ENCODE results near the gene KCNK16.

Gene KCNK16

GRCh38 chr6:39304951-39305350 is 17.6 kb downstream of the KCNK16 start:
- Histone ChIP-seq H3K23ac (ENCODE audit: low read length in 2 of 2) (no peak overlapping the region), H3K36me3 (ENCODE audit: control insufficient read depth in 1 of 2, insufficient read depth in 2 of 2, low read depth in 1 of 2, low read length in 2 of 2) (no peaks in the 10 kb centered on the region), H4K91ac (ENCODE audit: low read length) (no peak overlapping the region), H3K79me1 (replicated peaks; ENCODE audit: low read length, poor library complexity, severe bottlenecking) (no peaks in the 10 kb centered on the region), H3K9ac (ENCODE audit: low read length) (no peak overlapping the region), H2BK5ac (ENCODE audit: low read depth, low read length, poor library complexity, severe bottlenecking) (no peak overlapping the region), H2BK120ac (ENCODE audit: low read depth, low read length) (no peak overlapping the region), H3K27me3 (ENCODE audit: control insufficient read depth in 1 of 2, insufficient read depth in 1 of 2, low read length in 2 of 2) (peaks cover 21 to 34% of the 10 kb centered on the region in 2 experiments), H4K8ac (ENCODE audit: low read length) (no peak overlapping the region), H2BK15ac (ENCODE audit: low read depth, poor library complexity, severe bottlenecking) (no peak overlapping the region), H3K4me2 (ENCODE audit: low read length, poor library complexity, severe bottlenecking) (no peak overlapping the region), H3K27ac (ENCODE audit: low read length, poor library complexity, severe bottlenecking) (no peak overlapping the region), H2AFZ (ENCODE audit: low read depth, low read length) (no peak overlapping the region), H3K4ac (ENCODE audit: low read depth in 1 of 2, low read length in 2 of 2) (no peak overlapping the region), H3K14ac (ENCODE audit: low read length in 2 of 2) (no peak overlapping the region), H3K4me3 (ENCODE audit: insufficient read depth in 1 of 2, low read depth in 1 of 2, low read length in 2 of 2) (no peak overlapping the region), H3K4me1 (ENCODE audit: control insufficient read depth, insufficient read depth, low read depth, low read length) (peaks cover 2% of the 10 kb centered on the region), H2BK12ac (ENCODE audit: low read length in 2 of 2) (no peak overlapping the region), H3K9me3 (ENCODE audit: control insufficient read depth, low read length) (no peaks in the 10 kb centered on the region), H3K18ac (ENCODE audit: low read depth in 1 of 2, low read length in 2 of 2) (no peak overlapping the region), H2AK5ac (ENCODE audit: low read length, severe bottlenecking) (no peak overlapping the region)
- DNase-seq = no peak

GRCh38 chr6:39303425-39304153 is 18.9 kb downstream of the KCNK16 start:
- H2BK5ac ChIP-seq (ENCODE audit: low read depth, low read length, poor library complexity, severe bottlenecking) = no peak overlapping the region
- no peak overlapping the region for H4K8ac ChIP-seq (ENCODE audit: low read length)
- H3K9me3 ChIP-seq (ENCODE audit: control insufficient read depth, low read length) = no peaks in the 10 kb centered on the region
- H3K27ac ChIP-seq (ENCODE audit: low read length, poor library complexity, severe bottlenecking) = no peak overlapping the region
- H2BK12ac ChIP-seq (ENCODE audit: low read length in 2 of 2) = no peak overlapping the region
- no peak overlapping the region for H2BK120ac ChIP-seq (ENCODE audit: low read depth, low read length)
- H3K18ac ChIP-seq (ENCODE audit: low read depth in 1 of 2, low read length in 2 of 2) = no peak overlapping the region
- no peak overlapping the region for H3K4ac ChIP-seq (ENCODE audit: low read depth in 1 of 2, low read length in 2 of 2)
- H3K4me2 ChIP-seq (ENCODE audit: low read length, poor library complexity, severe bottlenecking) = no peak overlapping the region
- no peaks in the 10 kb centered on the region for H3K79me1 ChIP-seq (replicated peaks; ENCODE audit: low read length, poor library complexity, severe bottlenecking)
- DNase-seq = no peak
- H3K4me3 ChIP-seq (ENCODE audit: insufficient read depth in 1 of 2, low read depth in 1 of 2, low read length in 2 of 2) = no peak overlapping the region
- no peak overlapping the region for H2BK15ac ChIP-seq (ENCODE audit: low read depth, poor library complexity, severe bottlenecking)
- no peak overlapping the region for H3K14ac ChIP-seq (ENCODE audit: low read length in 2 of 2)
- H2AFZ ChIP-seq (ENCODE audit: low read depth, low read length) = no peak overlapping the region
- H2AK5ac ChIP-seq (ENCODE audit: low read length, severe bottlenecking) = no peak overlapping the region
- H3K23ac ChIP-seq (ENCODE audit: low read length in 2 of 2) = no peak overlapping the region
- H3K36me3 ChIP-seq (ENCODE audit: control insufficient read depth in 1 of 2, insufficient read depth in 2 of 2, low read depth in 1 of 2, low read length in 2 of 2) = no peaks in the 10 kb centered on the region
- no peak overlapping the region for H3K9ac ChIP-seq (ENCODE audit: low read length)
- peaks cover 21 to 28% of the 10 kb centered on the region in 2 experiments for H3K27me3 ChIP-seq (ENCODE audit: control insufficient read depth in 1 of 2, insufficient read depth in 1 of 2, low read length in 2 of 2)
- H3K4me1 ChIP-seq (ENCODE audit: control insufficient read depth, insufficient read depth, low read depth, low read length) = peaks cover 2% of the 10 kb centered on the region
- no peak overlapping the region for H4K91ac ChIP-seq (ENCODE audit: low read length)
- 84% methylated on average over 30 of the region's 30 CpGs for WGBS

GRCh38 chr6:39302669-39303424 is 19.7 kb downstream of the KCNK16 start:
- peak; percentile 67 for DNase-seq
- no peak overlapping the region for H3K27ac ChIP-seq (ENCODE audit: low read length, poor library complexity, severe bottlenecking)
- no peaks in the 10 kb centered on the region for H3K36me3 ChIP-seq (ENCODE audit: control insufficient read depth in 1 of 2, insufficient read depth in 2 of 2, low read depth in 1 of 2, low read length in 2 of 2)
- no peak overlapping the region for H2BK120ac ChIP-seq (ENCODE audit: low read depth, low read length)
- H2AK5ac ChIP-seq (ENCODE audit: low read length, severe bottlenecking) = no peak overlapping the region
- H2AFZ ChIP-seq (ENCODE audit: low read depth, low read length) = peak overlapping the region; percentile 75
- no peak overlapping the region for H2BK12ac ChIP-seq (ENCODE audit: low read length in 2 of 2)
- H3K4ac ChIP-seq (ENCODE audit: low read depth in 1 of 2, low read length in 2 of 2) = peak overlapping the region in 1 of 2 experiments; percentile 35
- H3K23ac ChIP-seq (ENCODE audit: low read length in 2 of 2) = no peak overlapping the region
- H3K14ac ChIP-seq (ENCODE audit: low read length in 2 of 2) = no peak overlapping the region
- peak overlapping the region; percentile 49 for H3K4me2 ChIP-seq (ENCODE audit: low read length, poor library complexity, severe bottlenecking)
- H3K27me3 ChIP-seq (ENCODE audit: control insufficient read depth in 1 of 2, insufficient read depth in 1 of 2, low read length in 2 of 2) = peaks cover 21 to 26% of the 10 kb centered on the region in 2 experiments
- H3K4me1 ChIP-seq (ENCODE audit: control insufficient read depth, insufficient read depth, low read depth, low read length) = peaks cover 2% of the 10 kb centered on the region
- H3K9me3 ChIP-seq (ENCODE audit: control insufficient read depth, low read length) = no peaks in the 10 kb centered on the region
- peak overlapping the region; percentile 51 for H4K8ac ChIP-seq (ENCODE audit: low read length)
- H3K18ac ChIP-seq (ENCODE audit: low read depth in 1 of 2, low read length in 2 of 2) = no peak overlapping the region
- H3K9ac ChIP-seq (ENCODE audit: low read length) = peak overlapping the region; percentile 32
- no peaks in the 10 kb centered on the region for H3K79me1 ChIP-seq (replicated peaks; ENCODE audit: low read length, poor library complexity, severe bottlenecking)
- H2BK15ac ChIP-seq (ENCODE audit: low read depth, poor library complexity, severe bottlenecking) = no peak overlapping the region
- H2BK5ac ChIP-seq (ENCODE audit: low read depth, low read length, poor library complexity, severe bottlenecking) = no peak overlapping the region
- no peak overlapping the region for H4K91ac ChIP-seq (ENCODE audit: low read length)
- WGBS = 9% methylated on average over 11 of the region's 11 CpGs
- peak overlapping the region in 1 of 2 experiments; percentile 45 for H3K4me3 ChIP-seq (ENCODE audit: insufficient read depth in 1 of 2, low read depth in 1 of 2, low read length in 2 of 2)

GRCh38 chr6:39302011-39302410 is 20.5 kb downstream of the KCNK16 start:
- Histone ChIP-seq H2BK120ac (ENCODE audit: low read depth, low read length) (no peak overlapping the region), H3K18ac (ENCODE audit: low read depth in 1 of 2, low read length in 2 of 2) (no peak overlapping the region), H2BK12ac (ENCODE audit: low read length in 2 of 2) (no peak overlapping the region), H4K8ac (ENCODE audit: low read length) (no peak overlapping the region), H3K4ac (ENCODE audit: low read depth in 1 of 2, low read length in 2 of 2) (no peak overlapping the region), H3K27ac (ENCODE audit: low read length, poor library complexity, severe bottlenecking) (no peak overlapping the region), H3K79me1 (replicated peaks; ENCODE audit: low read length, poor library complexity, severe bottlenecking) (no peaks in the 10 kb centered on the region), H3K9ac (ENCODE audit: low read length) (no peak overlapping the region), H2AFZ (ENCODE audit: low read depth, low read length) (no peak overlapping the region), H3K36me3 (ENCODE audit: control insufficient read depth in 1 of 2, insufficient read depth in 2 of 2, low read depth in 1 of 2, low read length in 2 of 2) (no peaks in the 10 kb centered on the region), H4K91ac (ENCODE audit: low read length) (no peak overlapping the region), H3K9me3 (ENCODE audit: control insufficient read depth, low read length) (no peaks in the 10 kb centered on the region), H3K23ac (ENCODE audit: low read length in 2 of 2) (no peak overlapping the region), H3K27me3 (ENCODE audit: control insufficient read depth in 1 of 2, insufficient read depth in 1 of 2, low read length in 2 of 2) (peaks cover 16 to 17% of the 10 kb centered on the region in 2 experiments), H3K4me1 (ENCODE audit: control insufficient read depth, insufficient read depth, low read depth, low read length) (peaks cover 2% of the 10 kb centered on the region), H3K14ac (ENCODE audit: low read length in 2 of 2) (no peak overlapping the region), H3K4me3 (ENCODE audit: insufficient read depth in 1 of 2, low read depth in 1 of 2, low read length in 2 of 2) (no peak overlapping the region), H3K4me2 (ENCODE audit: low read length, poor library complexity, severe bottlenecking) (no peak overlapping the region), H2BK5ac (ENCODE audit: low read depth, low read length, poor library complexity, severe bottlenecking) (no peak overlapping the region), H2AK5ac (ENCODE audit: low read length, severe bottlenecking) (no peak overlapping the region), H2BK15ac (ENCODE audit: low read depth, poor library complexity, severe bottlenecking) (no peak overlapping the region)
- WGBS = 69% methylated on average over 2 of the region's 2 CpGs
- no peak for DNase-seq
